NCI-H2227 (cell line): ENCODE data around the gene CAMSAP1.

ENCODE experiments used
- DNase-seq: peaks from one replicate; lab custom pipeline; 2025; ENCODE audit not compliant: unreplicated experiment; lab: John Stamatoyannopoulos, UW

The CAMSAP1 gene

DNA sequence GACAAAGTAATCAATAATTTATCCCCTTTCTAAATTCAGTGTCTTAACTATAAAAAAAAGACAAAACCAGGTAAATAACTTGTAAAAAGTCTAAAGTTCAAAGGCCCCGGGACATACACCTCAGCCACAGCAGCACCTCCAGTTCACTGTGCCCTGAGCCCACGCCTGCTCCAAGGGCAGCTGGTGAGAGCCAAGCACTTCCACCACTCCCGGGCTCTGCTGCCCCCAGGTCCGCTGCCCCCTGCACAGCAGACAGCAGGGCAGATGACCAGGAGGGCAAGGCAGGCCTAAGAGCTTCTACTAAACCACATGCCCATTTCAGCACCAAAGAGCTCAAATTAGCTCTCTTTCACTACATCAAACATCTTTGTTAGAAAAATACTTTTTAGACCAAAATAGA is 91.9 kb downstream of the CAMSAP1 start:
- no peak for DNase-seq

DNA sequence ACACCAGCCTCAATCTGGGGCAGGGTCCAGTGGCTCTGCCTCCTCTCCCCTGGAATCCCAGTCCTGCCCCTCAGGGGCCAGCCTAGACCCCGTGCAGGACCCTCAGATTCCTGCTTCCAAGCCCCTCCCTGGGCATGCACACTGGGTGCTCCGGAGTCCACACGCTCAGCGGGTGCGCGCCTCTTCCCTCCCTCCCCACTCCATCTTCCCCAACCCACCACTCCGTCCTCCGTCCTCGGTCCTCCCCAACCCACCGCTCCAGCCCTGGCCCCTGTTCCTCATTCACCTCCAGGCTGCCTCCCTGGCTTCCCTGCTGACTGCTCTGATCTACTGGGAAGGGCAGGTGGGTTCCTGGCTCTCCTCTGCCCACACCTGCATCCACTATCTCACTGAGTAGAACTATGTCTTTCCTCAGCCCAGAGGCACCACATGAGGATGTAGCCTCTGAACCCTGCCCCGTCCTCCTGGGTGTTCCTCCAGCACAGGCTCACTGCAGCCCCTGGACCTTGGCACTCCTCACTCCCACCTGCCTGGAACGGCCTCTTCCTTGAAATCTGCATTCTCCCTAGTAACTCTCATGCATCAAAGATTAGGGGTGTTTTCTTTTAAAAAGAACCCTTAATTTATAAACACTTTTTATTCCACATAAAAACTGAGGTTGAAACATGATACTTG is 92.8 kb downstream of the CAMSAP1 start:
- DNase-seq = no peak

GRCh38 chr9:135813671-135814290 is 93.6 kb downstream of the CAMSAP1 start:
- DNase-seq = no peak

DNA sequence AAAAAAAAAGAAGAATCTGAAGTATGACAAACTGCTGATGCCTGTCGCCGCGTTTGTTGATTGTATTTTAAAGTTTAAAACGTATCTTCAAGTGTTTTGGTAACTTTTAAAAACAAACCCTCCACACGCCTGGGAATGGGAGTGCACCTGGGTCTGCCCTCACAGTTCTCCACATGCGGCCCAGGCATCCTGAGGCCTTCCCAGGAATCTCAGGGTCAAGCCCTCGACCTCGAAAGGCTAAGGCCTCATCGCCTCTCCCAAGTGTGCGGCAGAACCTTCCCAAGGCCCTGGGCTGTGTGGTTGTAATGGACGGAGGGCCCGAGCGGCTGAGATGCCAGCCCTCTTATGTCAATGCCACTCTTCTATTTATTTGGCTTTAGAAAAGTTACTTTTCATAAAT is 94.4 kb downstream of the CAMSAP1 start:
- DNase-seq = no peak

- DNase-seq = no peak
These were observed 95.5 kb downstream of the CAMSAP1 start for GRCh38 chr9:135811801-135812200.

GRCh38 chr9:135810806-135811575 is 96.4 kb downstream of the CAMSAP1 start:
- DNase-seq = no peak

DNA sequence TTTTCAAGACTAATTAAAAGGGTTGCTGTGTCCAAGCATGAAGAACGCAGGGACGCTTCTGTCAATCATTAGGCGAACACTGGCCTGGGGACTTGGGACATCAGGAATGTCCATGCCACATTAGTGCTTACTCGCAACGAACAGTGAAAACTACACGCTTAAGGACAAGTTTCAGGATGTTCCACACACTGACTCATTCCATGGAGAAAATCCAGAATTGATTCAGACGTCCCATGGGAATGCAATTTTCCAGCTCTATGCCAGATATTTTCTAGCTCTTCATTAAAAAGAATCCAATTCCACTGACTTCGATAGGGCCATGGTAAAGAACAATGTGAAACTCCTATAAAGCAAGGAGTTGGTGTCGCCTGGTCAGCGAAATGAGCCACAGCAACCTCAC is 98.2 kb downstream of the CAMSAP1 start:
- no peak for DNase-seq

DNA sequence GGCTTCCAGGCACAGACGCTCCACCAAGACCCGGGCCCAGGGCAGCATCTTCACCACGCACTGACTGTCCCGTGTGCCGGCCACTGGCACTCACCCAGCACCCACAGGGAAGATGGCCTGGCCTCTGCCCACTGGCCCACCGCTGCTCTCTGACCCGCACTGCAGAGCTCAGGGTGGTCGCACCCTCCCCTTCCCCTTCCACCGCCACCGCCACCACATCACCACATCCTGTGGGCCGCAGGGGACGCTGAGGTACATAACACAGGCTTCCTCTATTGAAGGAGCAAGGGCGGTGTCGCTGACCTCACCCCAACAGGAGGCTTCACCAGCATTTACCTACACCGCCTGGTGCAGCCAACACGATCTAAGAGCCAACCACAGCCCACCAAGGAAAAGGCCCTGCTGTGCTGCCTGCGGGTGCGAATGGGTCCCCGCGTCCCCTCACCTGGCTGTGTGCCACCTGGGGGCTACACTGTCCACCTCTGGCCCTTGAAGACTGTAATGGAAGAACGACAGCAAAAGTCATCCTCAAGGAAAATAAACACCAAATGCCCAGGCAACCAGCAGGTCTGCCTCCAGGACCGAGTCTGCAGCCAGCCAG is 101.8 kb downstream of the CAMSAP1 start:
- no peak for DNase-seq

DNA sequence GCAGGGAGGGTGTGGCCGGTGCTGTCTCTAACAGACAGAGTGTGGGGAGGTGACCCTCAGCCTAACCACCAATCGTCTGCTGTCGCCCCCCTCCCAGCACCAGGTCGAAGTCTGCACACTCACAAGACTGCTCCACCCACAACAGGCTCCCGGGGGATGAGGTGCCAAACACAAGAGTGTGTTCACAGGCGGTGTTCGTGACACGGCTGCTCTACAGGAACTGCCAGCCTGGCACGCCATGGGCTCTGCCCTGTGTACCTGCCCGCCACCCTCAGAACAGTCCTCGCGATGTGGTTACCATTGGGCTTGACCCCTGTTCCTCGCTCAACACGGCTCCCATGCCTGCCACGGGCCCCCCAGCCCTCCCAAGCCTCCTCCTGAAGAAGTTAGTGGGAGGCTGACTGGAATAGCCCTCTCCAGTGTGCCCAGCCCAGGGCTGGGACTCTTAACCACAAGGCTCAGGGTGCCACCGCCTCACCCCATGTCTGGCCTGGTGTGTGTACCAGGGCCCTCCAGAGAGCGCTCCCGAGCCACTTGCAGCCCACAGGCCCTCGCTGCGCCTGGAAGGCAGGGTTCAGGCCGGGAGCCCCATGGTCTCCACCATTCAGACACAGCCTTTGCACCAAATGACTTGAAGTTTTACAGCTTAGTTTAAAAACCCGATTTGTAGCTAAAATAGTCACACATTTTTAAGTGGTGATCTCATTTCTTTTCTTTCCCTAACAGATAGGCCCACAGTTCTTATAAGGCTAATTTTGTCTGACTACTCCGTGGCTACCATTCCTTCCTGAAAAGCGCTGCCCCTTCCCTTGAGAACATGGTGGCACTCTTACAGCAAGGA is 102.5 kb downstream of the CAMSAP1 start:
- no peak for DNase-seq

- no peak for DNase-seq
These were observed 103.9 kb downstream of the CAMSAP1 start for GRCh38 chr9:135803441-135803840.

DNA sequence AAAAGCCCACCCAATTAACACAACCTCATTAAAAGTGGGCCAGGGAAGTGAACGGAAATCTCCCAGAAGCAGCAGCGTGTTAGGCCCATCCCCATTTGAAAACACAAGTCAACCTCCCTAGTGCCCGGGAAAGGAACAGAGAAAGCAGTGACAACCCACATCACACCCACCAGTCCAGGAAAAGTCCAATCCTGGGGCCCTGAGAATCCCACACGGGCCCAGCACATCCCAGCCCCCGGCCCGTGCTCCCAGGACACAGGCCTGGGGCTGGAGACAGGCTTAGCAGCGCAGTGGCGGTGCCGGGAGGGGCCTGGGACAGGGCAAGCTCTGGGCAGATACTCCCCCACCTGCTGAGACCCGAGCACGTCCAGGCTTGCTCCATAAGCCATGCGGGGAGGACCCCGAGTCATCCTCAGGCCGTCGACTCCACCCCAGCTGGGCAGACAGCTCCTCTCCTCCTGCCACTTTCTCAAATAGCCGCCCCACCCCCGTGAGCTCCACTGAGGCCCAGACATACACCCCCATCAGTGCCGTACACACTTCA is 104.4 kb downstream of the CAMSAP1 start:
- no peak for DNase-seq

GRCh38 chr9:135801070-135801469 is 106.3 kb downstream of the CAMSAP1 start:
- no peak for DNase-seq

GRCh38 chr9:135799261-135799660 is 108.1 kb downstream of the CAMSAP1 start:
- no peak for DNase-seq

GRCh38 chr9:135798263-135798585 is 109.1 kb downstream of the CAMSAP1 start:
- no peak for DNase-seq

DNA sequence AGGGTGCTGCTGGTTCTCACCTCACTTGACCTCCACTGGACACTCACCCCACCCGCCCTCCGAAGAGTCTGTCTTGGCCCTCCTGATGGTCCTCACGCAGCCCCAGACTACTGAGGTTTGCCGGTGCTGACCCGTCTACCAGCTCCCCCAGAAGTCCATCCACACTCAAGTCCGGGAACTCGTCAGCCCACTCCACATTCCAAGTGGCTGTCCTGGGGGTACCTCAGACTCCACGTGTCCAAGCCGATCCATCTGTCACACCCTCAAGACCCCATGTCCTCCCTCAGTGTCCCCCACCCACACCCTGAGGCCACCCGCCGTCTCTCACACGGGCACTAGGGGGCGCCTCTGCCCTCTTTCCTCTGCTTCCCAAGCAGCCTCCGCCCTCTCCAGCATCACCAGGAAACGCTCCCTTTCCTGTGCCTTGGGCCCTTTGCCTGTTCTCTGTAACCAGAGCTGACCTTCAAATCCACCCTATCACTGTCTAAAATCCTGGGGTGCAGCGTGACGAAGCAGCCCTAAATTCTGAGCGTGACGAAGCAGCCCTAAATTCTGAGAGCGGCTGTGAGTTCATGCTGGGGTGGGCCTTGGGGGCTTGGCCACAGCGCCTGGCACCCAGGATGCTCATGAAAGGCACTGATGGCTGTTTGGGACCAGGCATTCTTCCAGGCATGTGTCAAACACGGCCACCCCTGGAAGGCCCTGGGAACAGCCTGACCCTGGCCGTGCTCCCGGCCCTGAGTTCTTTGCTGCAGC is 109.7 kb downstream of the CAMSAP1 start:
- DNase-seq = no peak

- no peak for DNase-seq
These were observed 110.4 kb downstream of the CAMSAP1 start for GRCh38 chr9:135796784-135797485.

- no peak for DNase-seq
These were observed 112.0 kb downstream of the CAMSAP1 start for GRCh38 chr9:135795391-135795790.

- DNase-seq = no peak
These were observed 112.9 kb downstream of the CAMSAP1 start for GRCh38 chr9:135794361-135794885.

DNA sequence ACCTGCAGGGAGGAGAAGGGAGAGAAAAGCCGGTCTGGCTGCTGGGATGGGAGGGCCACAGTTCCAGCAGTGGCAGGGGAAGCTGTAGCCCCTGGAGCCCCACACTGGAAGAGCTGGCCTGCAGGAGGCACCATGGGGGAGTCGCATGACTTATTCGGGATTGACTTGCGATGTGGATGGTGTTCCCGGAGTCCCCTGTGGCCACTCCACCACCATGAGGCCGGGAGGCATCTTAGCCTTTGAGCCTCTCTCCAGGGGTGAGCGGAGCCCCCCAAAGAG is 113.3 kb downstream of the CAMSAP1 start:
- no peak for DNase-seq
